HG03439 (cell line): ENCODE results near the gene GADD45G.

Experiments used
- ATAC-seq: cut with Tn5 transposase; IDR thresholded peaks from one replicate; pipeline ENCODE4 v1.9.1; 2021; ENCODE audit warnings: mild to moderate bottlenecking, moderate library complexity; ENCODE audit not compliant: unreplicated experiment

Gene GADD45G

GRCh38 chr9:89647366-89648128 is 42.7 kb downstream of the GADD45G start:
- no peak for ATAC-seq

DNA sequence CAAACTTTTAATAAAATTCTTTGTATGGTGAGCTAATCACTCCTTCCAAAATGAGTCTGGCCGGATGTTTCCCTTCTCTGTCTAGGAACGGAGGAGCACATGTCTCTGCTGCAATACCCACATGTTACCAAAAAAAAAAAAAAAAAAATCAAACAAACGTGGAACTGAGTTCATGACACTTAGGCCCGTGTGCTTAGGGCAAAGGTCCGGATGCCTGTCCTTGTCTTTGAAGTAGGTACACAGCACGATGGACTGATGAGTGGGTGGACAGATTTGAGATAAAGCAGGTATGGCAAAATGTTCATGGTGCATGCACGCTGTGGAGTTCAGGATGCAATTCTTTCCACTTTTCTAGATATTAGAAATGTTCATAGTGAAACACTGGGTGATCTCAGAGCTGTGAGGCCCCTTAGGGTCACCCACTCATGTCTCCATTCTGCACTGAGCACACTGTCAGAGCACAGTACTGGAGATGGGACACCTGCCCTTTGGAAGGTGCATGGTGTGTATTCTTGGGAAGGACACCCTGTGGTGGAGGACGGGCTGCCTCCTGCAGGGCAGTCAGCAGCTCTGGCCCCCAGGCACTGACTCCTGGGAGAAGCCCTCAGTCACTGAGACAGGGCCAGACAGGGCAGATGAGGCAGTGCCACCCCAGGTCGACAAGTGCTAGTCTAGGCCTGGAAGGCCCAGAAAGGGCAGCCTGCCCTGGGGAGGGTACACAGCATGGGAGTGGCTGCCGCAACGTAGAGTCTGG is 43.6 kb downstream of the GADD45G start:
- ATAC-seq, result no peak

DNA sequence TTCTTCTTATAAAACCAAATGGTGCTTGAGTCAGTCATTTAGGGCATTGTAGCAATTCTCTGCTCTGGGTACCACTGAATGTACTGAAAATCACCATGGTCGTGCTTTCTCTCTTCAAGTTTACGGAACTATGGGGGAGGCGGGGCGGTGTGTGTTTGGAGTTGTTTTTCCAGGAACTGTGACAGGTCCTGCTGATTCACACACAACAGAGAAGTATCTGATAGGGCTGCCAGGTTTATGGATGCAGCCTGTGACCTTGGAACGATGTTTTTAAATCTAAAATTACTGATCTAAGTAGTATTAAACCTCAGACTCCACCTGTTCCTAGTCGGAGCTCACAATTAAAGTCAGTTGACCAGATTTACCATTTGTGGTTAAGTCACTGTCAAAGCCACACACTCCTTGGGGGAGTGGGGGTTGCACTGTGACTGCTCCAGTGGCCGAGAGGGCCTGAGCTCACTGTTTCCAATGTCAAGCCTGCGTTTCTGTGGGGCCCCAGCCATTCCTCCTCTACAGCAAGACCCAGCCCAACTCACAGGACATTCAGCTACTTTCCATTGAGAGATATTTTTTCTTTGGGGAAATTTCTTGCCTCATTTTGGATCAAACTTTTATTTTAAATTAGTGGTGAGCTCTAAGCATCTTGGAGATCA is 44.4 kb downstream of the GADD45G start:
- no peak for ATAC-seq

GRCh38 chr9:89654025-89654662 is 49.3 kb downstream of the GADD45G start:
- ATAC-seq, result no peak

DNA sequence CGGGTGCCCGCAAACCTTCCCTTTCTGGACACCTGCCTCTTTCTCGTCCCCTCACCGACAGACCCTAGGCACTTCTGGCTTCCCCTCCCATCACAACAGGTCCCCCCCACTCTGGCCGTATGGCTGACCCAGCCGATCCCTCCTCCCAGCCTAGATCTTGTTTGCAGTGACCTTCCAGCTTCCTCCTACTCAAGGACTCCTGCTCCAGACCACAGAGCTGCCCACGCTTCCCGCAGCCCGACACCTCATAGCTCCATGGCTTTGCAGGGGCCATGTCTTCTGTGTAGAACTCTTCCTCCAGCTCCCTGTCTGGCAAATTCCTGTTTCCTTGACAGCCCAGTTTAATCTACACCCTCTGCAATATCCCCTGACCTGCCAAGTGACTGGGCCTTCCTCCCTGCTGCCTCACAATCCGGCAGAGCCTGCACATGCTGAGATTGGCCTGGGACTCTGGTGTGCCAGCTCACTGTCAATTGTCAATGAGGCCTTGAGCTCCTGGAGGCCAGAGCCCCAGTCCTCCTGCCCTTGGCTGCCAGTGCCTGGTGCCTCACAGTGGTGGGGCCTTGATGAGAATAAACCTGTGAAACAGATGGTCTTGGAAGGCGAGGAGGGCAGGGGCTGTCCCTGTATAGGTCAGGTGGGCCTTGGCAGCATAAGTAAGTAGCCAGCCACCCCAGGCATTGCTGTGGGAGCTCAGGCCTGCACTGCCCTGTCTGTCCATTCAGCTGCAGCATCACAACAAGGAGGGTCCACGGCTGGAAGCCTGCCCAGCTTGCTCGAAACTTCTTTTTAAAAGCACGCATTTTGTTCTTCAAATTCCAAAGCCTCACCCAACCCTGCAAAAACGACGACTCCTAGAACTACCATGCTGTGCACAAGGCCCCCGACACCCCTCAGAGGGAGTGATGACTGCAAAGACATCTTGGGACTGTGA is 50.5 kb downstream of the GADD45G start:
- no peak for ATAC-seq
